ENCODE data around the gene HNRNPA2B1. TPM values are rescaled to one million over a fixed set of nuclear protein-coding genes. Genes with fewer than 3 reads are reported as not detected.

The HNRNPA2B1 gene
- total RNA-seq, 2 donors from 2014 or later = 447 to 769 TPM

DNA sequence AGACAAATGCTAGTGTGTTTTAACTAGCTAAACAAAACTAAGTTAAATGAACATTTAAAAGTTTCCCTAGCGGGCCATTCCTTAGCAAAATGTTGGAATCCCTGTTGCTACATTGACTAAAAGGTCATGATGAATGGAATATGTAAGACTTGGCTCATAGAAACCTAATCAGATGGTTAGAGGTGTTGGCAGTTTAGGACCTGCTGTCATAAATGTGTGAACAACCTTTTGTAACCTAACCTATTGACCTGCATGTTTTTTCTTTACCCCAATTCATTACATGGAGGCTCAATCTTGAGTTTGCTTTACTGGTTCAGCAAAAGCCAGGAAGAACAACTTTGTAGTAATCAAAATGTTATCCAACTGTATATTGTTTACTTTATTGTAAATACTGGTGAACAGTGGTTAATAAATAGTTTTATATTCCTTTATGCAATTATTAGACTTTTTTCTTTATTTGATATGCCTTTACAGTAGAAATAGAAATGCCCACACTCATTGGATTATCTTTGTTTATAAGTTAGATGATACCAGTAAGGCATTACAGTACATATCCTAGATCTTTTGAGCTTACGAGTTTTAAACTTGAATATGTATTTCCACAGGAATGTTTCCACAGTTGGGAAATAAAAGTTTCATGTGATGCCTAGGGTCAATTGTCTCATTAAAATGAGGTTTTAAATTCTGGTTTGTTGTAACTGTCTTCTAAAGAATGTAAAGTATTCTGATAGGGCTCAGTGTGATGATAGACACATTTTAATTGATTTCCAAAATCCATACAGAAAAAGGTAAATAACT lies 12.6 kb upstream of the HNRNPA2B1 start:
- no peak overlapping the region for H3K4me3 ChIP-seq
- TF ChIP-seq, protein P1, sequence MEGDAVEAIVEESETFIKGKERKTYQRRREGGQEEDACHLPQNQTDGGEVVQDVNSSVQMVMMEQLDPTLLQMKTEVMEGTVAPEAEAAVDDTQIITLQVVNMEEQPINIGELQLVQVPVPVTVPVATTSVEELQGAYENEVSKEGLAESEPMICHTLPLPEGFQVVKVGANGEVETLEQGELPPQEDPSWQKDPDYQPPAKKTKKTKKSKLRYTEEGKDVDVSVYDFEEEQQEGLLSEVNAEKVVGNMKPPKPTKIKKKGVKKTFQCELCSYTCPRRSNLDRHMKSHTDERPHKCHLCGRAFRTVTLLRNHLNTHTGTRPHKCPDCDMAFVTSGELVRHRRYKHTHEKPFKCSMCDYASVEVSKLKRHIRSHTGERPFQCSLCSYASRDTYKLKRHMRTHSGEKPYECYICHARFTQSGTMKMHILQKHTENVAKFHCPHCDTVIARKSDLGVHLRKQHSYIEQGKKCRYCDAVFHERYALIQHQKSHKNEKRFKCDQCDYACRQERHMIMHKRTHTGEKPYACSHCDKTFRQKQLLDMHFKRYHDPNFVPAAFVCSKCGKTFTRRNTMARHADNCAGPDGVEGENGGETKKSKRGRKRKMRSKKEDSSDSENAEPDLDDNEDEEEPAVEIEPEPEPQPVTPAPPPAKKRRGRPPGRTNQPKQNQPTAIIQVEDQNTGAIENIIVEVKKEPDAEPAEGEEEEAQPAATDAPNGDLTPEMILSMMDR (IDR thresholded peaks at IDR 0.05) = no peak
- no peaks in the 10 kb centered on the region for H3K27me3 ChIP-seq
- H3K9ac ChIP-seq (ENCODE audit: low read depth in 2 of 2, low read length in 2 of 2) = no peak overlapping the region
- no peaks in the 10 kb centered on the region for H3K4me1 ChIP-seq
- H3K9me3 ChIP-seq = no peaks in the 10 kb centered on the region
- DNase-seq = no peak
- no peaks in the 10 kb centered on the region for H3K36me3 ChIP-seq
- intact Hi-C loops (cut with DNase I) = no loop called here
- no peak overlapping the region for H3K27ac ChIP-seq

DNA sequence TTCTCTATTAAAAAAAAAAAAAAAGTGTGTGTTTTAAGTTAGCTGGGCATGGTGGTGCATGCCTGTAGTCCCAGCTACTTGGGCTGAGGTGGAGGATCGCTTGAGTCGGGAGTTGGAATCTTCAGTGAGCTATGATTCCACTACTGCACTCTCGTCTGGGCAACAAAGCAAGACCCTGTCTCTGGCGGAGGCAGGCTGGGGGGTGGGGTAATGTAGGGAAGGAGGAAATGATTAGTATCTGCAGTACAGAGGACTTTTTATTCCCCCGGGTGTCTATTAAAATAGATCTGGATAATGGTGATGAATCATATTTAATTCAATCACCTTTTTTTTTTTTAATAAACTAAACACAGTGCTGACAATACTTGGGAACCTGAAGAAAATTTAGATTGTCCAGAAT lies 7.5 kb upstream of the HNRNPA2B1 start:
- no peak for DNase-seq
- H3K4me3 ChIP-seq = no peak overlapping the region
- H3K9me3 ChIP-seq = no peaks in the 10 kb centered on the region
- intact Hi-C loops (cut with DNase I) = no loop called here
- no peak overlapping the region for H3K9ac ChIP-seq (ENCODE audit: low read depth in 2 of 2, low read length in 2 of 2)
- no peaks in the 10 kb centered on the region for H3K36me3 ChIP-seq
- no peaks in the 10 kb centered on the region for H3K27me3 ChIP-seq
- no peak overlapping the region for H3K27ac ChIP-seq
- TF ChIP-seq, protein P1 (IDR thresholded peaks at IDR 0.05) = no peak
- no peaks in the 10 kb centered on the region for H3K4me1 ChIP-seq

DNA sequence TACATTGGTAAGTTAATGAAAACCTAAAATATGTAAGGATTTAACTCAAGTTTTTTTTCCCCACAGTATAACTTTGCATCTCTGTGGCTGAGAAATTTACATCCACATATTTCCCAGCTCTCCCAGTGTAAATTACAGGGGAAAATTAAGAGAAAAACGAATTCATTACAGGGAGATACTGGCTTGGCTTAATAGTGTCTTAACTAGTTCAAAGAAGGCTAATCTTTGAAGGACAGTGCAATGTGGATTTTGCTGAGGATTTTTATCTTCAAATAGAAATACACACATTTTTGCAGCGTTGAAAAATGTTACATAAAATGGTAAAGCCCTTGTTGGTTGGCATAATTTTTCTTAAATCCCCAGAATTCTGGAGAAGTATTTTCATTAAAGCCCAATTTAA lies 2.5 kb upstream of the HNRNPA2B1 start:
- no peaks in the 10 kb centered on the region for H3K36me3 ChIP-seq
- TF ChIP-seq, protein P1 (IDR thresholded peaks at IDR 0.05) = no peak
- no peak overlapping the region for H3K27ac ChIP-seq
- peak overlapping the region; percentile 90 for H3K4me3 ChIP-seq
- H3K9ac ChIP-seq (ENCODE audit: low read depth in 2 of 2, low read length in 2 of 2) = peak overlapping the region in 1 of 2 donors; percentile 99
- DNase-seq = no peak
- H3K9me3 ChIP-seq = no peaks in the 10 kb centered on the region
- intact Hi-C loops (cut with DNase I) = no loop called here
- no peaks in the 10 kb centered on the region for H3K27me3 ChIP-seq
- no peaks in the 10 kb centered on the region for H3K4me1 ChIP-seq

DNA sequence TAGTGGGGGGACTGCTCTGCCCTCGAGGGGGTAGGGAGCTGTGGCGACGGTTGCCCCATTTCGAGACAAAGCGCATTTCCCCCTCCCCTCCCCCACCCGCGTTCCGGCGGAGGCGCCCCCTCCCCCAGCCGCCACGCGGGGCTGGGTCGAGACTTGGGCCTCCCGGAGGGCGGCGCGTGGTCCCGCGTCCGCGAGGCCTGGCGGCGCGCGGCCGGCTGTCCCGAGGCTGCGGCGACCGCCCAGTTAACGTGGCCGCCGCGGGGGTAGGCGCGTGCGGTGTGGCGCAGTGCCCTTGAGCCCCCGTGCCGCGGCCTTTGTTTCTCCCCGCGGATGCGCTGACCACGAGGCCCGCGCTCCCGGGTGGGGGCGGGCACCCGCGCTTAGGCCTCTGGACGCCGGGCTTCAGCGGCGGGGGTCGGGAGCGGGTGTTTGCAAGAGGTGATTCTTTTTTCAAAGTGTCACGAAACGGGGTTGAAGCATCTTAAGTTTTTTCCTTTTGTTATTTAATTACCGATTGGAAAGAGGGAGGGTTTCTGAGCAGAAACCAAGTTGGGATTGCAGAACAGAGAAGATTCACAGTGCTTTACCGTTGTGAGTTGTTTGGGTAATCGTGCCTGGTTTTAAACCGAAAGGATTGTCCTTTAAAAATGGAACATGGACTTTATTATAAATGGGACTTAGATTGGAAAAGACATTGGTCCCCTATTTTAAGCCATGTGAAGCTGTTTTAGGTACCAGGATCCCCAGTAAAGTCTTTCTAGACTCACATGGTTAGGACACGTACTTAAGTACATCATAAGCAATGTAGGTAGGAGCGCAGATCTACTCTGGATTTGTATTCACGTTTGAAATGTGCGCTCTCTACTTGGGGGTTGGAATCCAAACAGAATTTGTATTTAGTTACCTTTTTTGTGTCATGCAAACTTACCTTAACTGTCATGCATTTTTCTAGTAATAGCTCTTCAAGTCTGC lies 1.8 kb upstream of the HNRNPA2B1 start:
- TF ChIP-seq, protein P1 (IDR thresholded peaks at IDR 0.05) = no peak
- Histone ChIP-seq H3K4me1 (no peaks in the 10 kb centered on the region), H3K9me3 (no peaks in the 10 kb centered on the region), H3K27ac (peak overlapping the region; percentile 100), H3K27me3 (no peaks in the 10 kb centered on the region), H3K36me3 (no peaks in the 10 kb centered on the region), H3K9ac (ENCODE audit: low read depth in 2 of 2, low read length in 2 of 2) (peak overlapping the region; percentile 99), H3K4me3 (peak overlapping the region; percentile 90)
- peak; percentile 60 for DNase-seq
- intact Hi-C loops (cut with DNase I) = no loop called here

DNA sequence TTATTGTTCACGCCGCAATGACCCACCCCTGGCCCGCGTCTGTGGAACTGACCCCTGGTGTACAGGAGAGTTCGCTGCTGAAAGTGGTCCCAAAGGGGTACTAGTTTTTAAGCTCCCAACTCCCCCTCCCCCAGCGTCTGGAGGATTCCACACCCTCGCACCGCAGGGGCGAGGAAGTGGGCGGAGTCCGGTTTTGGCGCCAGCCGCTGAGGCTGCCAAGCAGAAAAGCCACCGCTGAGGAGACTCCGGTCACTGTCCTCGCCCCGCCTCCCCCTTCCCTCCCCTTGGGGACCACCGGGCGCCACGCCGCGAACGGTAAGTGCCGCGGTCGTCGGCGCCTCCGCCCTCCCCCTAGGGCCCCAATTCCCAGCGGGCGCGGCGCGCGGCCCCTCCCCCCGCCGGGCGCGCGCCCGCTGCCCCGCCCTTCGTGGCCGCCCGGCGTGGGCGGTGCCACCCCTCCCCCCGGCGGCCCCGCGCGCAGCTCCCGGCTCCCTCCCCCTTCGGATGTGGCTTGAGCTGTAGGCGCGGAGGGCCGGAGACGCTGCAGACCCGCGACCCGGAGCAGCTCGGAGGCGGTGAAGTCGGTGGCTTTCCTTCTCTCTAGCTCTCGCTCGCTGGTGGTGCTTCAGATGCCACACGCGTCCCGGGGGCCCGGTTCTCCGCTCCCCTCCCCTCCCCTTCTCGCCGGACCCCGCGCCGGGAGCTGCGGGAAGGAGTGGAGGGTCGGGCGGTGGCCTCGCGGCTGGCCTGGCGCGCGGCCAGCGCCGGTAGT lies 887 bp upstream of the HNRNPA2B1 start, which contains the start of gene CBX3:
Gene CBX3 (plus strand): TSS at position 499 of the 772 bp plus-strand sequence. CDS start 1,254 bp downstream, outside the sequence.
- peak; percentile 94 for DNase-seq
- no peaks in the 10 kb centered on the region for H3K9me3 ChIP-seq
- TF ChIP-seq, protein P1 (IDR thresholded peaks at IDR 0.05) = no peak
- no peaks in the 10 kb centered on the region for H3K27me3 ChIP-seq
- H3K4me1 ChIP-seq = peaks cover 5% of the 10 kb centered on the region
- peak within 1 kb of the TSS; percentile 90 for H3K4me3 ChIP-seq
- H3K9ac ChIP-seq (ENCODE audit: low read depth in 2 of 2, low read length in 2 of 2) = peak within 1 kb of the TSS; percentile 99
- intact Hi-C loops (cut with DNase I) = no loop called here
- H3K36me3 ChIP-seq = peaks cover 4% of the 10 kb centered on the region
- peak within 1 kb of the TSS; percentile 100 for H3K27ac ChIP-seq
